ENCODE results near the gene PDZRN4.

DNA sequence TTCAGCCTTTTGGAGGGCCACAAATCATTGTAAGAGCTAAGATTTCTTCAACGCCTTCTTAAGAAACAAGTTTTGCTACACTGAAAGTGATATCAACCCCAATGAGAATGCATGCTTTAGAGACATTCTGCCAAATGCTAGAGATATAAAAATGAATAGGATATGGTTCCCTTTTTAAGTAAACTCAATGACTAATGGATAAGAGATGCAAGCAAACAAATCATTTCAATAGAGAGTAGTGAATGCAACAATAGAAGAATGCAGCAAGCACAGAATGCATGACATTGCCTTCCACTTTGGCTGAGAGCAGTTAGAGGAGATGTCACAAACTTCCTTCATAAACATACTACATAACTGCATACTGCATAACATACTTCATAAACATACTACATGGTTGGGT lies 116.4 kb downstream of the PDZRN4 start:
- TF ChIP-seq, protein P1, sequence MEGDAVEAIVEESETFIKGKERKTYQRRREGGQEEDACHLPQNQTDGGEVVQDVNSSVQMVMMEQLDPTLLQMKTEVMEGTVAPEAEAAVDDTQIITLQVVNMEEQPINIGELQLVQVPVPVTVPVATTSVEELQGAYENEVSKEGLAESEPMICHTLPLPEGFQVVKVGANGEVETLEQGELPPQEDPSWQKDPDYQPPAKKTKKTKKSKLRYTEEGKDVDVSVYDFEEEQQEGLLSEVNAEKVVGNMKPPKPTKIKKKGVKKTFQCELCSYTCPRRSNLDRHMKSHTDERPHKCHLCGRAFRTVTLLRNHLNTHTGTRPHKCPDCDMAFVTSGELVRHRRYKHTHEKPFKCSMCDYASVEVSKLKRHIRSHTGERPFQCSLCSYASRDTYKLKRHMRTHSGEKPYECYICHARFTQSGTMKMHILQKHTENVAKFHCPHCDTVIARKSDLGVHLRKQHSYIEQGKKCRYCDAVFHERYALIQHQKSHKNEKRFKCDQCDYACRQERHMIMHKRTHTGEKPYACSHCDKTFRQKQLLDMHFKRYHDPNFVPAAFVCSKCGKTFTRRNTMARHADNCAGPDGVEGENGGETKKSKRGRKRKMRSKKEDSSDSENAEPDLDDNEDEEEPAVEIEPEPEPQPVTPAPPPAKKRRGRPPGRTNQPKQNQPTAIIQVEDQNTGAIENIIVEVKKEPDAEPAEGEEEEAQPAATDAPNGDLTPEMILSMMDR (IDR thresholded peaks at IDR 0.05): no peak
- no peak for TF ChIP-seq POLR2A (IDR thresholded peaks at IDR 0.05)
